NCI-H2081 treated with DMSO at 0.1 percent for 48 hours (cell line): Measurements from ENCODE around the gene PPFIBP2.
"Not testable (repeated sequence)": the region's sequence is repeated elsewhere in the genome, so short reads cannot be mapped to it uniquely, and the experiment has no call there.

ENCODE experiments used
- DNase-seq: peaks from one replicate; lab custom pipeline; 2025; lab: John Stamatoyannopoulos, UW

The PPFIBP2 gene

DNA sequence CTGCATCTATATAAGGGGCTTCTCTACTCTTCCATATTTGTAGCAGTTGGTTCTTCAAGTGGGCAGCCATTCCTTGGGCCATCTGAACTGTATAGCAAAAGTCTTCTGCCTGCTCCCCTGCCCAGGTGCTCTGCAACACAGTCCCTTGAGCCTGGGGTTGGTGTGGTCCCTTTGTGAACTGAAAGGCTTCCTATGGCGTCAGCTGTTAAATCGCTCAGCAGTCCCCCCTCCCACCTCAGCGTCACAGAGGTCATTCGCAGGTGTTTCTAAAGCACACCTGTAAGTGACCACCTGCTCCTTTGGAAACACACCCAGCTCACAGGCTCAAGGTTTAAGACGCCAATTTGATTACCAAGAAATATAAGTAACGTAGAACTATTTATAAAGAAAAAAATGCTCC, 122.6 kb downstream of the PPFIBP2 start:
- no peak for DNase-seq

DNA sequence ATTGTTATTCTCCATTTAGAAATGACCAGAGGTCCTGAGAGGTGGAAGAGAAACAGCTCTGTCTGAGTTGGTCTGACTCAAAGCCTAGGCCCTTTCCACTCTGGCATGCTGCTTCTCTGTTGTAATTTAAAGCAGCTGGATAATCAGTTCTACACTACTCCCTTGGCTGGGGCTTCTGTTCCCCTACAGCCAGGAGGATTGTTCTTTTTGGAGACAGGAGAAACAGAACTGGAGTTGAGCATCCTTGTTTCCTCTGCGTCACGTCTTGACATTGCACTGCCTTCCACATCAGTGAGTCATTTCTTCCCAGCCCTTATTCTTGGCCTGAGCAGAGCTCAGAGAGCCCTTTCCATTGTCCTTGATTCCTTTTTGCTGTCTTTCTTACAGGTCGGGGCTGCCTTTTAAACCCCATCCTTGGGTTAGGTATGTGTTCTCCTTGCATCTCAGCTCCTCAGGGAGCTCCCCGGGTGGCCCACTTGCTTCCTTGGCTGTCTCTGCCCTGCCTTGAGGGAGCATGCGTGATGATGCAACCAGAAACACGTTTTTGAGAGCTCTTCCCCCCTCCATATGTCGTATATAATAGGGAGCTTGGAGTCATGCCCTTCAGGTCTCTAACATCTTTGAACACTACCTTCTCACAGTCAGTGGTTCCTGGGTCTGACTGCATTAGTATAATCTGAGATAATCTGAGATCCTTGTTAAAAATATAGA, 123.8 kb downstream of the PPFIBP2 start:
- DNase-seq: no peak

DNA sequence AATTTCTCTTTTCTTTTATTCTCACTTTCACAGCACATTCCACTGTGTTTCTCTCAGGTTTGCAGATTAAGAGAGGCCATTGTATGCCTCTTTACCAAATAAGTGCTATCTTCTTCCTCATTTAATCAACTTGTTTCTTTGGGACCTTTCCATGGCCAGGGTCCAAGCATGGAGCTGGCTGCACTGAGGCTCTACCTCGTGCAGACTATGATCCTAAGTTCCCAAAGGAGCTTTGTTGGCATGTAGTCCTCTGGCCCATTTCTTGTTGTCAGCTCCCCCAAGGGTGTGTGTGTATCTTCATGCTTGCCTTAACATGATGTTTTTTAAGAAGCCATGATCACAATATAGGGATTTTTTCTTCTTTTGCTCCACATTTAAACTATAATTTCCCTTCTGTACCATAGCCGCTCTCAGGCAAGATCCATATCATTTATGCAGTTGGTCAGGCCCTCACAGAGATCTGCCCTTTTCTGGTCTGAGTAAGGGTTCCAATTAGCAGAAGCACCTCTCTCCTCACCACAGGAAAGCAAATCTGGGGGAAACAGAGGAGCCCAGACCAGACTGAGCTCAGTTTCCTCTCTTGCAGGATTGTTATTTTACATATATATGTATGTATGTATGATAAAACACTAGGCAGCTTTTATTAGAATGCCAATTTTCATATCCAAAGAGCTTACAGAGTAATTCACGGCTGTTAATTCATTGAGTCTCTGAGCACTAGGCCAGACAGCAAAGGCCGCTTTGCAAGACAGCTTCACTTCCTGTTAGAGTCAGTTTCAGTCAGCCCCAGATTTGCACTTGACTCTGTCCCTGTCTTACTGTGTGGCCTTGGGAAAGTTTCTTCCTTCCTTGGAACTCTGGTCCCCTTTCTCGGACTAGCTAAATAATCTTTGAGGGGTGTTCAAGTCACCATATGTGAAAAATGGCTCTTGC, 125.2 kb downstream of the PPFIBP2 start:
- DNase-seq: no peak

DNA sequence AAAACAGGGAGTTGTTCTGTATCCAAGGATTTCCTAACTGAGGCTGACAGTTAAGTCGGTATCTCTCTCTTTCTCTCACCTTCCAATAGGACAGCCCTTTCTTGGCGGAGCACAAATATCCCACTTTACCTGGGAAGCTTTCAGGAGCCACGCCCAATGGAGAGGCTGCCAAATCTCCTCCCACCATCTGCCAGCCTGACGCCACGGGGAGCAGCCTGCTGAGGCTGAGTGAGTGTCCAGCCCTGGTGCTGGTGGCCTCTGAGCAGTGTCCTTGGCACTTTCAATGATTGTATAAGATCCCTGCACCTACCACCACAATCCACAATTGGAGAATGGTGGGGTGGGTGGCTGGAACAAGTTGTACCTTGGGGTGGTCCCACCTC, 125.8 kb downstream of the PPFIBP2 start:
- no peak for DNase-seq

DNA sequence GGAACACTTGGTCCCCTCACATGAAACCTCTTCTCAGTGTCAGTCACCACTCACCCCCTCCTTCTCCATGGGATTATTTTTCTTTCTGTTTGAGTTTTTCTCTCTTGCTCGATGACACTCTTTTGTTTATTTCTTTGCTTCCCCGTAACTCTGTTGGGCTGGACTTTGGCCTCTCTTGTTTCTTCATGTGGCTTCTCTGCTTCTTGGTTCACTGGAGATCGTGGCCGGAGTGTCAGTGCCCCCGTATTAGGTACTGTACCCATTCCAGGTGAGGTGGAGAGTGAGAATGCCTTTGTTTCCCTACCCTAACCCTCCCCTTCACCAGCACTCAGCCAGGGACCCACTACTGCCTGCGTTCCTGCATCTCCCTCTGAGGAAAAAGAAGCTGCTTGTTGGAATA, 127.0 kb downstream of the PPFIBP2 start:
- DNase-seq: no peak

DNA sequence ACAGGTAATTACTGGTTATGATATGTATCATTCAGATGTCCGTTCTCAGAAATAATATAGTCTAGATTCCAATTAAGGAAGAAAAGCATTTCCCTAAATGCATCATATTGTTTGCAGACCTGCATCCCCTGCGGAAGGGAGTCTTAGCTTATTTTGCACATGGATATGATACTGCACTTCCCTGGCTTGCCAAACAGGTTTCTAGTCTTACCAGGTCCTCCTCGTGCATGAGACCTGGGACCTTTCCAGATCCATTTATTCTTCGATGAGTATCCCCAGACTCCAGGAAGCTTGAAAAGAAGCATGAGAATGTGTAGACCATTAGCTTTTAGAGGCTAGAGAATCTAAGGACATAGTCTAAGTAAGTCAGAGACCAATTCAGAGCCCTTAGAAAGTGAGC, 128.9 kb downstream of the PPFIBP2 start:
- no peak for DNase-seq

DNA sequence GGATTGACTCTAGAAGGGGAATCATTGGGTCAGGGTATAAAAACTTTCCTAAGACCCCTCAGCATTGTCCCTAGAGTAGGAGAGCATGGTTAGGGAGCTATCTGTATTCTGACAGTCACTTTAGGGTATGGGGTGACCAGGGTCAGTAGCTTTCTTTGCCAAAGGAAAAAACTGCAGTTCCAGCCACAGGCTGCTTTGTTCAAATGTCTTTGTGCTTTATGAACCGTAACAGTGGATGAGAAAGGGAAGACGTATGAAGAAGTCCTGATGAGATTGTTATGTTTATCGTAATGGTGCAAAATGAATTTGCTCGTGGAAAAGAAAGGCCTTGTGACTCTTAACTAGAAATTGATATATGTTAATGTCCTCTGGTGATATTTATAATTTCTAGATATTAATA, 129.5 kb downstream of the PPFIBP2 start:
- no peak for DNase-seq

DNA sequence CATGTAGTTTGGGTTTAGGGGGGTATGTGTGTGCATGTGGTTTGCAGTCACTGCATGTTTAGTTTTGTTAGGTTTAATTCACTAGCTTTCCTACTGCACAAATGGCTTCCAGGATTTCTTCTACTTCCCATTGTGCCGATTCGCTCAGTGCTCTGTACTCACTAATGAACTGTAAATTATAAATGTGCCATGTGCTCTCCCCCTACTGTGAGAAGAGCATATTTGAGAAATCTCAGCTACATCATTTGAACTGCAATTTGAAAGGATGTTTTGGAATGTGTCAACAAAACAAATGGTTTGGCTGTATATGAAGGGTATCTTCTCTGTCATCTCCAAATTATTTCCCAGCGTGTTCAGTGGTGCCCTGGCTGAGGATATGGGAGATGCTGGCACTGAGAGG, 131.4 kb downstream of the PPFIBP2 start:
- no peak for DNase-seq

DNA sequence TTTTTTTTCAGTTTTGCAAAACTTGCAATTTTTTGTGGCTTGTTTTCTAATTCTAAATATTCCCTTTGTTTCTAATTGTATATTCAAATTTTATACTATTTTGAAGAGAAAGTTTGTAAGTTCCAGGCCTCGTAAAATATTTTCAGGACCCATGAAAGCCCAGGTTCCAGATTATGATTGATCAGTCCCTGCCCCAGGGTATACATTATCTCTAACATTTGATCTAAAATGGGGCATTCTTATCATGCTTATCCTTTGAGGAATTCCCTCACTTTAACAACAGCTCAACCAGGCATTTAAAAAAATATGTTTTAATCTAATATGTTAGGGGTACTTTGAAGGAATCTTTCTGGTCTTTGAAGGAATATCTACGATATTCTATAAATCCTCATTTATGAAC, 133.1 kb downstream of the PPFIBP2 start:
- no peak for DNase-seq

DNA sequence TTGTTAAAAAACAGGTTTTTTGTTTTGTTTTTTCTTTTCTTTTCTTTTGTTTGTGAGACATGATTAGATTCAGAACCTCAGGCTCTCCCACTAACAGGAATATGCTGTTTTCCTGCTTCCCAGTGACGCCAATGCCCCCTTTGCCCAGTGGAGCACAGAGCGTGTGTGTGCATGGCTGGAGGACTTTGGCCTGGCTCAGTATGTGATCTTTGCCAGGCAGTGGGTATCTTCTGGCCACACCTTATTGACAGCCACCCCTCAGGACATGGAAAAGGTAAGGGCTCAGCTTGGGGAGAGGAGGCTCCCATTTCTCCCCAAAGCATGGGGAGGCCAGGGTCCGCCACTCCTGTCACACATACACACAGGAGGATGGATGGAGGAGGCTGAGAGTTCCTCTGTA, 134.5 kb downstream of the PPFIBP2 start:
- no peak for DNase-seq

DNA sequence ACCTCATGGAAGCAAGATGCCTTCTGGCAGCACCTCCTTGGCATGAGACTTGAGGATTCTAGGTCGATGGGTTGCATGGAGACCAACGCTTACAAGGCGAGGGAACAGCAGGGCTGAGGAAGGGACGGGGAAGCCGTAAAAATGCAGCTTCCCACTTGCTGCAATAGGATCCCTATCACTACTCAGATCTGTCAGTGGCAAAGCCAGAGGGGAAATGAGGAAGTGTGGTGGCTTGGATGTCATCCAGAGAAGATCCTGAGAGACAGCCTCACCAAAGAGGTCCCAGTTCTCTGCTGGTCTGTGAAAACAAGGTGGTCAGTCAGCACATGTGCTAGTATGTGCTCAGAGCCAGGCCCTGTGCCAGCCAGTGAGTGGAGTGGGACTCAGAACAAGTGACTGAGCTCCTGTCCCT, 137.3 kb downstream of the PPFIBP2 start:
- no peak for DNase-seq

DNA sequence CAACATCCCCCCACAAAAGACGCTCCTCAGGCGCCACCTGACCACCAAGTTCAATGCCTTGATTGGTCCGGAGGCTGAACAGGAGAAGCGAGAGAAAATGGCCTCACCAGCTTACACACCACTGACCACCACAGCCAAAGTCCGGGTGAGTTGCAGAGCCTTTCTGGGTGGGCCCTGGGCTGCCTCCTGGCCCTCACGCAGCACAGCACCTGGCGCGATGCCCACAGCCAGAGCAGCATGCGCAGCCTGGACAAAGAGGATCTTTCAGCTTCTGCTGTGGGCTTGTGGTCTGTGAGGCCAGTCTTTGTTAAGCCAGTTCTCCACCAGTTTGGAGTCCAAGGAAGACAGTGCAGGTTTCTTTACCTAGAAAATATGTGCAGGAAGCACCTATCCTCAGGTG, 137.9 kb downstream of the PPFIBP2 start:
- no peak for DNase-seq

DNA sequence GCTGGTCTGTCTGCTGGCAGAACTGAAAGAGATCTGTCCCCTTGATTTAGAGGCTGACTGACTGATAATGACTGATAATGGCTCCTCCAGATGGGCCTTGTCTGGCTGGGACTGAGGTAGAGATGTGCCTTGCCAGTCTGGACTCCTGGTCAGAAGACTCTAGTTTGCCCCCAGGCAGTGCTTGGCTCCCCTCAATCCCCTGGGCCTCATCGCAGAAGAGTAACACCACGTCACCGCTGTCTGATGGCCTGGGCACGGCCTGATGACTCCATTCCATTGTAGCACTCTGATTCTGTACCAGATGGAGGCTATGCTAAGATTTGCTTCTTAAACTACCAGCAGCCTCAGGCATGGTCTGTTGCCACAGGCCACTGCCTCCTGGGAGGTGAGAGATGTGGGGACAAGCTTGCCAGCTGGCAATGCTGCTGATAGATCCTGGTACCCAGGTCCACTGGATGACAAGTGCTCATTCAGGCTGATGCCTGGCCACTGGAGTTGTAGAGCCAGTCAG, 140.5 kb downstream of the PPFIBP2 start:
- no peak for DNase-seq

DNA sequence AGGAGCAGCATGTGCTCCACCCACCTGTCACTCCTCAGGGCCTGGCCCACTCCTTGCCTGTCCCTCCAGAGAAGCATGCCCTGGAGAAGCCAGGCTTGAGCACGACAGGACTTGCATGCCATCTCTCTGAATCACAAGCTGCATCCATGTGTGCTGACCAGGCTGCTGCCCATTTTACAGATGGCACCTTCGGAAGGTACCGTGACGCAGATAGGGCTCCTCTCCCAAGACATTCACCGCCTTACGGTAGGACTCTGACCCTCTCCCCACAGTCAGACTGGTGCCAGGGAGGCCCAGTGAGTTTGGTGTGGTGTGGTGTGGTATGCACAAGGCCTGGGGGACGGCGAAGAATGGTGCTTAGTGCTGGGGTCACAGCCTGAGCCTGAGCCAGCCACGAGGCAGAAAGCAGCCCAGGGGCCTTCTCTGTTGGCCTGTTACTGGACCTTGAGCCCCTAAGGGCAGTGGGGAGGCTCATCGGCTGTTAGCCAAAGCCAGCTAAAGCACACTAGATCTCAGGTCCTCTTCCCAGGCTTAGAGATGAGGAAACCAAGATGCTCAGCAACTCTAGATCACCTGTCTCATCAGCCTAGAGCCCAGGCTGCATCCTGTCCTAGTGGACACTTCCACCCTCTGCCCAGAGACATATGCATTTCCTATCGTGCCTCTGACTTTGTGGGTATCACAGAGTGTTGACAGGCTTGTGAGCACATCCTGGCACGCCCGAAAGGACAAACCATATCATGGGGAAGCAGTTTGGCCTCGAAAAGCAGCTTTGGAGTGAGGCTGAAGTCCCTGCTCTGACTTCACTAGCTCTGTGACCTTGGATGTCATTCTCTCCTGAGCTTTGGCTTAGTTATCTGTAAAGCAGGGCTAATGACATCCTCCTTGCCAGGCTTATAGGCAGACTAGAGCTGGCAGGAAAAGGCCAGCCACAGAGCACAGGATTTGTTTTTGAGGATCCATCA, 141.7 kb downstream of the PPFIBP2 start:
- no peak for DNase-seq

DNA sequence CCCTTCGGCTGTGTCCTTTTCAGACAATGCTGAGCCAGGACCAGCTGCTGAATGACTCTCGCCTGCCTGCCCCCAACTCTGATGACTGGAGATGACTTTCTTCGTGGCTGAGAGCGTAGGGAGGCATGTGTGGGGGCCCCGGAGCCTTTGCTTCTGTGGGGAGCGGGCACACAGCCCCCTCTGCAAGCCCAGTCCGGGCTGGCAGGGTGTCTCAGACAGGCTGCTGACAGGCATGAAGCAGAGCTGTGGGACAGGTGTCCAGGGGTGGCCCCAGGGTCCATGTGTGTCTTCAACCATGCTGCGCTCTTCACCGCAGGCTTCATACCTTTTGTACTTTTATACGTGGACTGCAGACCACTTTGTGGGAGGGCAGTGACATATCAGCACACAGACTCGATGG, 142.9 kb downstream of the PPFIBP2 start:
- no peak for DNase-seq

DNA sequence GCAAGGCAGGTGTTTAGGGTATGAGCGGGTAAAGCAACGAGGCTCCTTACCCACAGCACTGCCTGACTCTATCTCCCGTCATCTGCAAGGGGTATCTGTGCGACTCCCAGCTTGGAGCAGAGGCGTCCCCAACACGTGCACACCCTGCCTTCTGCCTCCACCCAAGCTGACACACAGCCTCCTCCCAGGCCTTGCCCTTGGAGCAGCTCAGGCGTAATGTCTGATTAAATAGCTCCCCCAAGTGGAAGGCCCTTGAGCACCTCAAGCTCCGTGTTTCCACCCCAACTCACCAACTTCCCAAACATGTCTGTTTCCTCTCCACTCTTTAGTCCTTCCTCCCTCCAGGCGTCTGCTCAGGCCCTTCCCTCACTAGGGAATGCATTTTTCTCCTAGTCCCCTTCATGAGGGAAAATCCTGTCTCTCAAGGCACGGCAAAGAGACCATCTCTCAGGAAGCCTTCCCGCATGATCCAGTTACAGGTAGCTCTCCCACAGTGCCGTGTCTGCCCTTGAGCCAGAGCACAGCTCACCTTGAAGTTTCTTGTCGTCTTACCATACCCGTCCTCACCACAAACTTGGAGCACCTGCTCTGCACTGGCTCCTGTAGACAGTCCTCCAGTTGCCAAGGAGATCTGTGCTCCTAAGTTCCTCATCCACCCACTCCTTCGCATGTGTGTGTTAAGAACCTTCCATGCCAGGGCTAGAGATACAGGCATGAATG, 143.7 kb downstream of the PPFIBP2 start:
- no peak for DNase-seq

DNA sequence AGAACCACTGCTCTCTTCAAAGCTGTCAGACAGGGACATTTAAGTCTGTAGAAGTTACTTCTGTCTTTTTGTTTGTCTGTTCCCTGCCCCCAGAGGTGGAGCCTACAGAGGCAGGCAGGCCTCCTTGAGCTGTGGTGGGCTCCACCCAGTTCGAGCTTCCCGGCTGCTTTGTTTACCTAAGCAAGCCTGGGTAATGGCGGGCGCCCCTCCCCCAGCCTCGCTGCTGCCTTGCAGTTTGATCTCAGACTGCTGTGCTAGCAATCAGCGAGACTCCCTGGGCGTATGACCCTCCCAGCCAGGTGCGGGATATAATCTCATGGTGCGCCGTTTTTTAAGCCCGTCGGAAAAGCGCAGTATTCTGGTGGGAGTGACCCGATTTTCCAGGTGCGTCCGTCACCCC, 149.7 kb downstream of the PPFIBP2 start:
- DNase-seq: not testable (repeated sequence)

DNA sequence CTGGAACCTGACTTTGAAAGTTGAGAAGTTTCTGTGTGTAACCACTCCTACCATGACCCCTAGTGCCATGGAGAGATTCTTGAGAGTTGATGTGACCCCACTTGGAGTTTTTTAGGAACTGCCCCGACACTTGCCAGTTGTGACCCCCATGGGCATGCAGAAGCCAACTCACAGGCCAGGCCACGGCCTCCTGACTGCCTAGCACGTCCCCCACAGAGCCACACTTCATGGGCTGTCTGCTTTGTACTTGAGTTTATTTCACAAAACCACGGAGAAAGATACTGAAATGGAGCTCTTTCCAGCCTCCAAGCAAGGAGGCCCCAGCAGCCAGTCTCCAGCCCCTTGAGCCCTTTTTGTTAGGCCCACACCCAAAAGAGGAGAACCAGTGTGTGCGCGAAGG, 151.1 kb downstream of the PPFIBP2 start:
- no peak for DNase-seq

DNA sequence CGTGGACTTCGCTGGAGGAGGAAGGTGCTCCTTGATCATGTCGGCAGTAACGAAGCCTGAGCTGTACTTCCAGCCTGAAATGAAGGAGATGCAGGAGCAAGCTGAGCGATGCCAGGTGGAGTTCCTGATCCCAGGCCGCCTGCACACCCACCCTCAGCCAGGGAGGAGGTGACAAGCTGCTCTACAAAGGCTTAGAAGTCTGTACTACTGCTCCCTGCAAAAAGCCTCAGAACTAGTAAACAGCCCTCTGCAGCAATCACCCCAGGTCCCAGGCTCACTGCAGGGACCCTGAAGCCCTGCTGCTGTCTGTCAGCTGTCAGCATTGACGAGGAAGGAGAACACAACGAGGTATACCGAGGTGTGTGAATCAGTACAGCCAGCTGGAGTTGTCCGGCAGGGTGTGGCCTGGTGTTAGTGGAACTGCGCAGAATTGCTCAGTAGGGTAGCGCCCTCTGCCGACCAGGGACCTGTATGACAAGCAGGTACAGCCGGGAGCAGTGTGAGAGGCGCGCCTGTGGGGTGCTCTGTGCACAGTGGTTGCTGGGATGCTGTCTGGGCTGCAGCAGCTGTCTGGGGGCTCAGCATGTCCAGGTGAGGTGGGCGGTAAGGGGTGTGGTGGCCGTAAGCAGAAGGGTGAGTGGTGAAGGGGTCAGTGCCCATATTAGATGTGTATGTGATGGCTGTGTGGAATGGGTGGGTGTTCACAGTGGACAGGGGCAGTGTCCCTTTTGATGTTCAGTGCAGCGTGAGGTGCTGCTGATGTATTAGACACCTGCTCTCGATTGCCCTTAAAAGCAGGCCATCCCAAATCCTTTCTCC, 151.9 kb downstream of the PPFIBP2 start:
- DNase-seq: no peak

DNA sequence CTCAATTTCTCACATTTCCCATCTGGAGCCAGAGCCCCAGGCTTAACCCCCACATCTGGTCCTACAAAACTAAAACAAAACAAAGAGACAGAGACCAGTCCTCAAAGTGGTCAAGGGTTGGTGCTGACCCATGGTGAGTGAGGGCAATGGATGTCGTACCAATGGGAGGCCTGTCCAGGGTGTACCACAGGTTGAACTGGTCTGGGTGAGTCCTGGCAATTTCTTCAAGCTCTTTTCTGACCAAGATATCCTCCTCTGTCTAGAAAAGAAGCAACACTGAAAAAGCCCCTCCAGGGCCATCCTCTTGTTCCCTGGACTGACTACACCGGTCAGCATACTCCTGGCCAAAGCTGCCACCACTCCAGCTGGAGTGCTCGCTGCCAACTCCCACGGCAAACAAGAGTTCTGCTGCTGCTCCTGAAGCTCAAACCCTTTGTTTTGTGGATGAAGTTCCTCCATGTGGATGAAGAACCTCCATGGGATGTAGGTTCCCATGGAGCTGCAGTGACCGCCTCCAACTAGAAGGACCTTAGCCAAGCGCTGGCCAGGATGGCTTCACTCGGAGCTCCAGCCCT, 152.6 kb downstream of the PPFIBP2 start:
- DNase-seq: no peak
